HG03432 (cell line): ENCODE measurements around the gene NPTN.
"Not testable (repeated sequence)": the region's sequence is repeated elsewhere in the genome, so short reads cannot be mapped to it uniquely, and the experiment has no call there.

Source experiments
- ATAC-seq: cut with Tn5 transposase; IDR thresholded peaks from one replicate; pipeline ENCODE4 v1.9.1; 2021; ENCODE audit warnings: mild to moderate bottlenecking, moderate library complexity; ENCODE audit not compliant: unreplicated experiment

The NPTN gene

GRCh38 chr15:73573037-73573436 lies 60.2 kb downstream of the NPTN start:
- no peak for ATAC-seq

- ATAC-seq: no peak
Observed at GRCh38 chr15:73572296-73572695, 60.9 kb downstream of the NPTN start.

GRCh38 chr15:73571346-73571745 lies 61.8 kb downstream of the NPTN start:
- ATAC-seq: no peak

- no peak for ATAC-seq
Observed at GRCh38 chr15:73570355-73571032, 62.7 kb downstream of the NPTN start.

- ATAC-seq: no peak
Observed at GRCh38 chr15:73569361-73569760, 63.8 kb downstream of the NPTN start.

GRCh38 chr15:73568564-73569280 lies 64.5 kb downstream of the NPTN start:
- no peak for ATAC-seq

GRCh38 chr15:73567020-73567419 lies 66.2 kb downstream of the NPTN start:
- no peak for ATAC-seq

GRCh38 chr15:73564255-73564654 lies 68.9 kb downstream of the NPTN start:
- ATAC-seq: no peak

- no peak for ATAC-seq
Observed at GRCh38 chr15:73560501-73561117, 72.6 kb downstream of the NPTN start.

- ATAC-seq: no peak
Observed at GRCh38 chr15:73558529-73558928, 74.7 kb downstream of the NPTN start.

GRCh38 chr15:73555080-73555479 lies 78.1 kb downstream of the NPTN start:
- no peak for ATAC-seq

- ATAC-seq: no peak
Observed at GRCh38 chr15:73550190-73550589, 83.0 kb downstream of the NPTN start.

GRCh38 chr15:73548925-73549324 lies 84.3 kb downstream of the NPTN start:
- ATAC-seq: not testable (repeated sequence)

- no peak for ATAC-seq
Observed at GRCh38 chr15:73541479-73541878, 91.7 kb downstream of the NPTN start.

GRCh38 chr15:73540161-73540560 lies 93.0 kb downstream of the NPTN start:
- no peak for ATAC-seq

GRCh38 chr15:73539212-73540128 lies 93.7 kb downstream of the NPTN start:
- ATAC-seq: no peak

- no peak for ATAC-seq
Observed at GRCh38 chr15:73538563-73539211, 94.5 kb downstream of the NPTN start.

- ATAC-seq: no peak
Observed at GRCh38 chr15:73538123-73538522, 95.1 kb downstream of the NPTN start.

GRCh38 chr15:73530649-73531048 lies 102.5 kb downstream of the NPTN start:
- no peak for ATAC-seq

GRCh38 chr15:73527598-73527997 lies 105.6 kb downstream of the NPTN start:
- ATAC-seq: no peak

- ATAC-seq: no peak
Observed at GRCh38 chr15:73524919-73525318, 108.3 kb downstream of the NPTN start.
